HepG2 (cell line): ENCODE measurements around the gene MKRN2OS.
"Not testable (repeated sequence)": the region's sequence is repeated elsewhere in the genome, so short reads cannot be mapped to it uniquely, and the experiment has no call there.

Experiments used
- CTCF ChIP-seq: sonication (generic); formaldehyde crosslinking; IDR thresholded peaks from 2 replicates; pipeline ENCODE4 v1.5.0; 2020; ENCODE audit warnings: mild to moderate bottlenecking, missing genetic modification reagents, moderate library complexity
- EHMT2 ChIP-seq: fragments of 200-600 bp; sonication (generic); IDR thresholded peaks from 2 replicates; pipeline ENCODE4 v1.7.0; 2017; ENCODE audit warnings: antibody characterized with exemption, low read depth, low read length, borderline replicate concordance
- GABPA ChIP-seq, 2 experiments: IDR thresholded peaks; 2 replicates each; pipeline ENCODE4 v1.6.1; 2011 to 2016; ENCODE audit warnings: low read depth in 2 of 2, low read length in 1 of 2, missing biosample characterization in 1 of 2, missing genetic modification characterization in 1 of 2
- MEIS1 ChIP-seq: sonication (generic); formaldehyde crosslinking; IDR thresholded peaks from 2 replicates; pipeline ENCODE4 v1.9.0; 2021; ENCODE audit warnings: mild to moderate bottlenecking, missing genetic modification reagents, moderate library complexity, borderline replicate concordance
- PRPF4 ChIP-seq: fragments of 200-400 bp; formaldehyde crosslinking; IDR thresholded peaks from 2 replicates; pipeline ENCODE4 v1.6.1; 2016; ENCODE audit warnings: low read length, low read depth; ENCODE audit not compliant: poor library complexity, severe bottlenecking
- RAD21 ChIP-seq: fragments of 450-650 bp; formaldehyde crosslinking; IDR thresholded peaks from 2 replicates; pipeline ENCODE4 v1.5.0; 2020; ENCODE audit warnings: mild to moderate bottlenecking
- RERE ChIP-seq: IDR thresholded peaks from 2 replicates; pipeline ENCODE4 v1.6.1; 2016; ENCODE audit warnings: low read depth, missing genetic modification reagents, missing compliant biosample characterization
- TAF1 ChIP-seq: sonication (generic); formaldehyde crosslinking; IDR thresholded peaks from 2 replicates; pipeline ENCODE4 v1.4.0; 2020; ENCODE audit warnings: missing genetic modification reagents
- ZNF24 ChIP-seq: fragments of 450-650 bp; IDR thresholded peaks from 2 replicates; pipeline ENCODE4 v1.6.1; 2017; ENCODE audit warnings: antibody characterized with exemption, mild to moderate bottlenecking
- ZNF788 ChIP-seq: sonication (generic); formaldehyde crosslinking; IDR thresholded peaks from 2 replicates; pipeline ENCODE4 v1.5.0; 2020; ENCODE audit warnings: mild to moderate bottlenecking, missing genetic modification reagents, borderline replicate concordance
- ZZZ3 ChIP-seq: sonication (generic); formaldehyde crosslinking; IDR thresholded peaks from 2 replicates; pipeline ENCODE4 v1.4.0; 2020; ENCODE audit warnings: missing genetic modification reagents, mild to moderate bottlenecking, borderline replicate concordance

- not testable (repeated sequence) for TF ChIP-seq GABPA (IDR thresholded peaks at IDR 0.05; ENCODE audit: low read depth, low read length); GABPA (CRISPR knock-in tag; IDR thresholded peaks at IDR 0.05; ENCODE audit: low read depth); EHMT2; MEIS1 (CRISPR knock-in tag); TAF1 (CRISPR knock-in tag); ZNF788 (CRISPR knock-in tag); RAD21; CTCF (CRISPR knock-in tag); RERE (CRISPR knock-in tag); ZZZ3 (CRISPR knock-in tag); ZNF24; PRPF4
Observed at GRCh38 chr3:12543497-12543896, 1.8 kb downstream of the MKRN2OS start.
